ENCODE data around the gene ARMCX5.

Gene ARMCX5

GRCh38 chrX:102599084-102599950, at the start of gene ARMCX5:
Gene ARMCX5 (plus strand): TSS chrX:102599515. CDS start chrX:102602142, 2,627 bp downstream.
- DNase-seq = peak; percentile 93

- peak; percentile 1 for DNase-seq
These were observed 40.7 kb upstream of the ARMCX5 start for GRCh38 chrX:102558607-102559006.

- peak; percentile 36 for DNase-seq
These were observed 38.8 kb upstream of the ARMCX5 start for GRCh38 chrX:102560423-102561068.

GRCh38 chrX:102580891-102581290, 18.4 kb upstream of the ARMCX5 start:
- DNase-seq = no peak

GRCh38 chrX:102593367-102593766, 5.9 kb upstream of the ARMCX5 start:
- no peak for DNase-seq

GRCh38 chrX:102599951-102600579, 750 bp downstream of the ARMCX5 start:
- DNase-seq = no peak

- no peak for DNase-seq
These were observed 5.0 kb downstream of the ARMCX5 start for GRCh38 chrX:102604327-102604726.

GRCh38 chrX:102606115-102606514, 6.8 kb downstream of the ARMCX5 start:
- DNase-seq = no peak

- DNase-seq = no peak
These were observed 11.6 kb downstream of the ARMCX5 start for GRCh38 chrX:102610905-102611304.

GRCh38 chrX:102624105-102624504, 24.8 kb downstream of the ARMCX5 start:
- DNase-seq = no peak

GRCh38 chrX:102627640-102628039, 28.3 kb downstream of the ARMCX5 start:
- no peak for DNase-seq

GRCh38 chrX:102637561-102637960, 38.2 kb downstream of the ARMCX5 start:
- no peak for DNase-seq

- no peak for DNase-seq
These were observed 51.6 kb downstream of the ARMCX5 start for GRCh38 chrX:102650903-102651241.

GRCh38 chrX:102651242-102652011, 52.1 kb downstream of the ARMCX5 start, which contains the start of gene GPRASP1:
Gene GPRASP1 (plus strand): TSS chrX:102651483. CDS start chrX:102653914, 2,431 bp downstream.
- peak; percentile 81 for DNase-seq

- DNase-seq = peak; percentile 82
These were observed 52.8 kb downstream of the ARMCX5 start for GRCh38 chrX:102652031-102652688.
